Parathyroid adenoma (tissue), 2 donors: ENCODE data around the gene HELT.

Experiments
- H2AFZ ChIP-seq: fragments of 300-600 bp; sonication (generic); one replicate; pipeline ENCODE4 v1.7.0; 2017; ENCODE audit warnings: antibody characterized with exemption, mild to moderate bottlenecking
- H3K27ac ChIP-seq: fragments of 300-600 bp; sonication (generic); one replicate; pipeline ENCODE4 v1.7.0; 2017
- H3K27me3 ChIP-seq: fragments of 300-600 bp; sonication (generic); one replicate; pipeline ENCODE4 v1.7.0; 2017; ENCODE audit warnings: low read length; ENCODE audit not compliant: control insufficient read depth, insufficient read depth
- H3K36me3 ChIP-seq: fragments of 300-600 bp; sonication (generic); one replicate; pipeline ENCODE4 v1.7.0; 2017; ENCODE audit warnings: low read length; ENCODE audit not compliant: control insufficient read depth, insufficient read depth
- H3K4me1 ChIP-seq: fragments of 300-600 bp; sonication (generic); one replicate; pipeline ENCODE4 v1.7.0; 2017; ENCODE audit warnings: control low read depth
- H3K4me2 ChIP-seq: fragments of 300-600 bp; sonication (generic); one replicate; pipeline ENCODE4 v1.7.0; 2017; ENCODE audit warnings: low read length
- H3K4me3 ChIP-seq: fragments of 300-600 bp; sonication (generic); one replicate; pipeline ENCODE4 v1.7.0; 2017; ENCODE audit warnings: low read depth, low read length
- H3K79me2 ChIP-seq: fragments of 300-600 bp; sonication (generic); one replicate; pipeline ENCODE4 v1.7.0; 2017; ENCODE audit warnings: control low read depth
- H3K9ac ChIP-seq: fragments of 300-600 bp; sonication (generic); one replicate; pipeline ENCODE4 v1.7.0; 2017; ENCODE audit warnings: mild to moderate bottlenecking
- H3K9me3 ChIP-seq: fragments of 300-600 bp; sonication (generic); one replicate; pipeline ENCODE4 v1.7.0; 2017; ENCODE audit warnings: low read length; ENCODE audit not compliant: control insufficient read depth
- CTCF ChIP-seq: fragments of 300-600 bp; sonication (generic); IDR thresholded peaks from one replicate; pipeline ENCODE4 v1.7.0; 2017; ENCODE audit warnings: antibody characterized with exemption, mild to moderate bottlenecking
- donor health status: primary hyperparathyroidism.

Gene HELT

GRCh38 chr4:185016946-185017758 is 1.1 kb upstream of the HELT start:
- Histone ChIP-seq H3K79me2 (no peaks in the 10 kb centered on the region), H3K4me3 (no peak overlapping the region), H3K9ac (no peak overlapping the region), H3K4me2 (no peak overlapping the region), H2AFZ (no peak overlapping the region), H3K27me3 (peaks cover 4% of the 10 kb centered on the region), H3K36me3 (no peaks in the 10 kb centered on the region), H3K9me3 (no peaks in the 10 kb centered on the region), H3K4me1 (no peaks in the 10 kb centered on the region), H3K27ac (no peak overlapping the region)
- TF ChIP-seq CTCF: no peak

- no peaks in the 10 kb centered on the region for H3K9me3 ChIP-seq
- H2AFZ ChIP-seq: no peak overlapping the region
- no peak overlapping the region for H3K4me3 ChIP-seq
- no peak overlapping the region for H3K9ac ChIP-seq
- H3K4me1 ChIP-seq: no peaks in the 10 kb centered on the region
- H3K27ac ChIP-seq: no peak overlapping the region
- no peaks in the 10 kb centered on the region for H3K36me3 ChIP-seq
- H3K79me2 ChIP-seq: no peaks in the 10 kb centered on the region
- TF ChIP-seq CTCF: no peak
- H3K27me3 ChIP-seq: peaks cover 4% of the 10 kb centered on the region
- no peak overlapping the region for H3K4me2 ChIP-seq
Observed at GRCh38 chr4:185018834-185019455, 655 bp downstream of the HELT start.

- no peak overlapping the region for H3K9ac ChIP-seq
- TF ChIP-seq CTCF: no peak
- H3K27me3 ChIP-seq: peaks cover 4% of the 10 kb centered on the region
- no peaks in the 10 kb centered on the region for H3K79me2 ChIP-seq
- no peak overlapping the region for H3K4me2 ChIP-seq
- no peak overlapping the region for H2AFZ ChIP-seq
- no peak overlapping the region for H3K27ac ChIP-seq
- H3K36me3 ChIP-seq: no peaks in the 10 kb centered on the region
- H3K9me3 ChIP-seq: no peaks in the 10 kb centered on the region
- no peak overlapping the region for H3K4me3 ChIP-seq
- H3K4me1 ChIP-seq: no peaks in the 10 kb centered on the region
Observed at GRCh38 chr4:185019456-185020292, 1.4 kb downstream of the HELT start.

GRCh38 chr4:185020293-185020808 is 2.1 kb downstream of the HELT start:
- Histone ChIP-seq H3K27me3 (peaks cover 4% of the 10 kb centered on the region), H3K4me1 (no peaks in the 10 kb centered on the region)

More at GRCh38 chr4:185020293-185020808, 2.1 kb downstream of the HELT start:
- no peak overlapping the region for H3K4me3 ChIP-seq
- H3K9ac ChIP-seq: no peak overlapping the region
- no peaks in the 10 kb centered on the region for H3K36me3 ChIP-seq
- no peaks in the 10 kb centered on the region for H3K79me2 ChIP-seq
- no peak overlapping the region for H3K4me2 ChIP-seq
- TF ChIP-seq CTCF: no peak
- no peak overlapping the region for H3K27ac ChIP-seq
- no peaks in the 10 kb centered on the region for H3K9me3 ChIP-seq
- H2AFZ ChIP-seq: no peak overlapping the region
